Suppressor macrophage (primary cell): ENCODE measurements around the gene PRR9.
"Not testable (repeated sequence)": the region's sequence is repeated elsewhere in the genome, so short reads cannot be mapped to it uniquely, and the experiment has no call there.

Experiments
- DNase-seq, 4 experiments: peaks; one replicate each; pipeline ENCODE4 v3.0.0-alpha.2; 2020 to 2022
- total RNA-seq, 17 experiments: gene quantifications; one replicate each; lab custom pipeline; 2026; ENCODE audit warnings: mixed read lengths in 6 of 17, inconsistent platforms in 3 of 17; lab: John Stamatoyannopoulos, UW

PRR9 gene, protein sequence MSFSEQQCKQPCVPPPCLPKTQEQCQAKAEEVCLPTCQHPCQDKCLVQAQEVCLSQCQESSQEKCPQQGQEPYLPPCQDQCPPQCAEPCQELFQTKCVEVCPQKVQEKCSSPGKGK
- total RNA-seq: 0 to 0.22 (median 0) reads per million in 17 experiments

DNA sequence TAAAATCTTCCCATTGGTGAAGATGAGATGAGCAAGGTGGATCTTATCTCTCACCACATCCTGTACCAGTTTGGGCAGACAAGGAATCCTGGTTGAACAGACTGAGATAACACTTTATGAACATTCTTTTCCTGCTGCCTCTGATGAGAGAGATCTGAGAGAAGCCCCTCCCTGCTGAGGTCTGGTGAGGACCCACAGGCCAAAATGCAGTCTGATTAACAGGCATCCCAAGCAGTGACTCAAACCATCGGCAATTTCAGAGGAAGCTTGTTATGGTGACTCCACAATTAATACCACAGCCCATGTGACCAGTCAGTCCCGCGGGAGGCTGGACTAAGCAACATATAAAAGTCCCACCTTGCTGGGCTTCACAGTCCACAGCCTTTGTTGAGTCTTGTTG lies at the start of gene PRR9:
PRR9 (plus strand) TSS at position 373 of the 400 bp plus-strand sequence. CDS start 561 bp downstream, outside the sequence.
- DNase-seq: no peak

DNA sequence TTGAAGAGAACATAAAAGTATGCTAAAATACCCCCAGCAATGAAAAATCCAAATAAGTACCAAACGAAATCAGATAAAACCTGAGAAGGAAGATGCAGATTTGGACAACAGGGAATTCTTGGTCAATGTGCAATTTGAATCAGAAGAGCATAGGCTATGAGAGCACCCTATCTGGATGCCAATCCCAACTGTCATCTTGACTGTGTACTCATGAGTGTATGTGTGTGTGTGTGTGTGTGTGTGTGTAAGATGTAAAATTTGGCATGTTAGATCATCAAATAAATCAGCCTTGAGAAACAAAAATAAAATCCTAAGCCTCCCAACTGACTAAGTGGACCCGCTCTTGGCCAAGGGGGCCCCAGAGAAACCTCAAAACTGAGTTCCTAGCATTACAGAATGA lies 48.7 kb upstream of the PRR9 start:
- DNase-seq: no peak

DNA sequence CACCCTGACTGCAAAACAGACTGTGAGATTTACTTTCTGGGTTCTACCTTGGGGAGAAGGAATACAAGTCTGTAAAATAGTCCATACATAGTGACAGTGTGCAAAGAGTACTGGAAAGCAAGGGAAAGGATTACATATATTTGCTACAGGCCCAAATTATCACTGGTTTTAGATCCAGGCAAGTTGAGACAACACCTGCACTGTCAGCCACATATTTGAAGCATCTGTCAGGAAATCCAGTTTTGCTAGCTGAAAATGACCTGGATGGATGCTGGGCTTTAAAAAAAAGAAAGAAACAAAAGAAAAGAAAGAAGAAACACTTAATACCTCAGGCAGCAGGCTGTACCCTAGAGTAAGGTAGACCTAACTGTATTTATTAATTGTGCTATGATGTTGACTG lies 42.8 kb upstream of the PRR9 start:
- no peak for DNase-seq

DNA sequence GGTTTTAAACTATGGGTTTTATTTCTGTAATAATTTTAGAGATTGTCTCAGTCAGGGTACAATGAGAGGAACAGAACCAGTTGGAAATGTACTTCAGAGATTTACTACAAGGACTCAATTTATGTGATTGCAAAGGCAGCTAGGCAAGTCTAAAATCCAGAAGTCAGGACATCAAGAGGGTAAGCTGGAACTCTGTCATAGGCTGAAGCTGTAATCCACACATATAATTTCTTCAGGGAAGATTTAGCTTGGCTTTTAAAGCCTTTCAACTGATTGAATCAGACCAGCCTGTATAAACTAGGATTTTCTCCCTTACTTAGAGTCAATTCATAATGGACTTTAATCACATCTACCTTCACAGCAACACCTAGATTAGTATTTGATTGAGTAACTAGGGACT lies 38.5 kb upstream of the PRR9 start:
- DNase-seq: no peak

DNA sequence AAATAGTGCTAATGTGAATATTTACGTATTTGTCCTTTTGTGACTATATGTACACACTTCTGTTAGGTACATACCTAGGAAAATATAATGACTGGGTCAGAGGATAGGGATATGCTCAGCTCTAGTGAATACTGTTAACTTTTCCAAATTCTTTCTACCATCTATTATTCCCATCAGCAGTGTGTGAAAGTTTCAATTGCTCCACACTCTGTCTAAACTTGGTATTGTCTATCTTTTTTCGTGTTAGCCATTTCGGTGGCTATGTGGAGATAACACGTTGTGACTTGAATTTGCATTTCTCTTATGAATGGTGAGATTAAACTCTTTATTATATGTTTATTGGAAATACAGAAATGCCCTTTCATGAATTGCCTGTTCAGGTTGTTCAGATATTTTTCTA lies 36.8 kb upstream of the PRR9 start:
- no peak for DNase-seq

DNA sequence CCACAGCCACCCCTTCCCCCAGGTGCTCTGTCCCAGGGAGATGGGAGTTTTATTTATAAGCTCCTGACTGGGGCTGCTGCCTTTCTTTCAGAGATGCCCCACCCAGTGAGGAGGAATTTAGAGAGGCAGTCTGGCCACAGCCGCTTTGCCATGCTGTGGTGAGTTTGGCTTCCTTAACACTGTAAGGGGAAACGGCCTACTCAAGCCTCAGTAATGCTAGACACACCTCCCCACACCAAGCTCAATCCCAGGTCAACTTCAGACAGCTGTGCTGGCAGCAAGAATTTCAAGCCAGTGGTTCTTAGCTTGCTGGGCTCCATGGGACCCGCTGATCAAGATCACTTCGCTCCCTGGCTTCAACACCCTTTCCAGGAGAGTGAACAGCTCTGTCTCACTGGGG lies 29.1 kb upstream of the PRR9 start:
- not testable (repeated sequence) for DNase-seq

DNA sequence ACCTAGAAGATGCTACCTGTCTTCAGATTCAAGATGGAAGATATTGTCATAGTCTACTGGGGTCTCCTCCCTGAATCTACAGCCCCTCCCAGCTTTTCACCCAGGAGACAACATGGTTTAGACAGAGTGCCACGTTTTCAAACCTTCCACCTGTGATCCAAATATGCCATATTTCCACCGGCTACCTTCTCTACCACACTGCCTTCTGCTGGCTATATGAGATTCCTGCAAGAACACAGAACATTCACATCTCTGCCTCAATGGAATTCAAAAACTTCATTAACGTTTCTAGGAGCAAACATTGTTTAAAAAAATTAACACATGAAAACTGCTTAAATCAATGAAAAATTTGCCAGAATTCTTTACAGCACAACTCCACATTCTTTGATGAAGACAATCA lies 27.0 kb upstream of the PRR9 start:
- DNase-seq: no peak

DNA sequence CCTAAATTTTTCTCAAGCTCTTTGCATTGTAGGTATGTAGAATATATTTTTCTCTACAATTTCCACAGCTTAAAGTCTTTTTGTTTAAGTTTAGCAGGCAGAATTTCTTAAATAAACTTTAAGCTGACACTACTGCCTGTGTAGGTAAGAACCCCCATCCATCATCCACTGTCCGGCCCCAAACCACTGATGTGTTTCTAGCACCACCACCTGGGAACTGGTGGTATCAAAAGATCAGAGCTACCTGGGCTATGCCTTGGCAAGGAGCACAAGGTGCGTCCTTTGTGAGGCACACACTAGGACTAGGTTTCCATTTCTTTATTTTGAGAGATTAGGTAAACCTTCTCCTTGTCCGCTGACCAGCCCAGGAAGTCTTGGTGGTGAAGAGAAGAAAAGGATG lies 24.7 kb upstream of the PRR9 start:
- no peak for DNase-seq

DNA sequence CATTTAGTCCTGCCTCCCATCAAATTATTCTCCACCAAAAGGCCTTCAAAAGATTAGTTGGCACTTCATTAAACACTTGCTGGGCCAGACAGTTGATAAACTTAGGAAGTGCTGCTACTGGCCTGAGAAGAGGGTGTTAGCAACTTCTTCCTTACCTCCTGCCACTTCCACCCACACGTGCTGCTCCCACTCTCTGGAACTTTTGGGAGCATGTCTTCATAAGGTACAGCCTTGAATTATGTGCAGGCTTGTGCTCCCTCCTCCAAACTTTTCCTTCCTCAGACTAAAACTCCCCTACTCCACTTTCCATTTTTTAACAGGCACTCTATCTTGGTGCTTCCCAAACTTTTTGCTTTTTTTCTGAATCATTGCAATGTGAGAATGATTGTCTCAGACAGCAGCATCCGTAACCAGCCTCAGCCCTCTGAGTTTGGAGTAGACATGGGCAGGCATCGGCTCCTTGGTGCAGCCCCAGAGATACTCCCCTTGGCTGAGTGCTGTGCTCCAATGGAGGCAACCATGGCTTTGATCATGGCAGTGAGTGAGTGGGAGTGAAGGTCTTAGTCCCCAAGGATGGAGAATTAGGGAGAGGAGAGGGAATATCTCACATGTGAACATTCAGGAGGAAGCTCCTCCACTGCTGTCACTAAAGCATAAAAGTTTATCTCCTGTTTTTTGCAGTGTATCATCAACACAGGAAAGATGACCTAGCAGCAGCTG lies 22.9 kb upstream of the PRR9 start:
- DNase-seq: no peak

DNA sequence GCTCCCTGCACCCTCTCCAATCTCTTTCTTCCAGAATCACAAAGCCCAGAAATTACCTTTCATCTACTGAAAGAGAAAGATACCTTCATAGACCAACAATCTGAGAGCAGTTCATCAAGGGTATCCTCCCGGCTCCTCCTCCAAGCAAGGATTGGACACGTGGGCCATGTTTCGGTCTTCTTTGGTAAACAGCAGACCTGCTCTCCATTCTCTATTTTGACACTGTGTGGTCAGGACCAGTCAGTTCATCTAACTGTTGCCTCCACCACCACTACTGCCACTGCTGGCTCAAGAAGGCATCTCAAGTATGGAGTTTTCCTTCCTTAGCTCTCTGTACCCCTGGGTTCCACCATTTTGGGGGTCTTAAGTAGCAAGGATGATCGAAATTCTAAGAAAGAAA lies 22.2 kb upstream of the PRR9 start:
- no peak for DNase-seq

DNA sequence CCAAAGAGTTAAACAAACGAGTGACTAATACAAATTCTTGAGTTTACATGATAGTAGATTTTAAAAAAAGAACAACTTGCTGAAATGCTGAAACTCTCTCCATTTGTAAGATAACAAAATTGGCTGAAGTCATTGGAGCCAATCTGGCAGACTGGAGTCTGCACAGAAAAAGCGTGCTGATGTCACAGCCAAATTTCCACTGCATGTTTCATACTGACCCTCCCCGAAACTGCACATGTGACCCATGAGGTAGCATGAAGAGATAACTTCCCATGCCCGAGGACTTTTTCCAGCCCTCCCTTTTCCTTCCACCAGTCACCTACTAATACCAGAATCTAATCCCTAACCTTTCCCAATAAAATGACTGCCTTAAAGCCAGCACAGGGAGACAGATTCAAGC lies 15.4 kb upstream of the PRR9 start:
- DNase-seq: no peak

DNA sequence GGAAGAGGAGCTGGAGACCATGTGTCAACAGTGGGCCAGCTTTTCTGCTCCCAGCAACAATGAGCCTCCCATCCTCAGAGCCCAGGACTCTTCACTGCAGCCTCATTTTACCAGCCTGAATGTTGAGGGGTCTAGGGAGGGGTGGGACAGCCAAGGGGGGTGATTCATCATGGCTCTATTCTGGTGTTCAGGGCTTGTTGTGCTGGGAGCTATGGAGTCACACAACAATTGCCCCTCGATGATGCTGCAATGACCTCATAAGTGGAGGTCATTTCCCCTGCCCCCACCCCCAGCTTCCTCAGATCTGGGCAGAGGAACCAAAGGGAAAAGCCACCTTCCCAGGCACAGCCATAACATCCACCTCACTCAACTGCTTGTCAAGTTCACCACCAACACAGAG lies 14.3 kb upstream of the PRR9 start, which contains the start of gene LELP1:
LELP1 (plus strand) TSS at position 301 of the 400 bp plus-strand sequence. CDS start 1,278 bp downstream, outside the sequence.
- peak in 1 of 4 experiments; percentile 10 for DNase-seq

DNA sequence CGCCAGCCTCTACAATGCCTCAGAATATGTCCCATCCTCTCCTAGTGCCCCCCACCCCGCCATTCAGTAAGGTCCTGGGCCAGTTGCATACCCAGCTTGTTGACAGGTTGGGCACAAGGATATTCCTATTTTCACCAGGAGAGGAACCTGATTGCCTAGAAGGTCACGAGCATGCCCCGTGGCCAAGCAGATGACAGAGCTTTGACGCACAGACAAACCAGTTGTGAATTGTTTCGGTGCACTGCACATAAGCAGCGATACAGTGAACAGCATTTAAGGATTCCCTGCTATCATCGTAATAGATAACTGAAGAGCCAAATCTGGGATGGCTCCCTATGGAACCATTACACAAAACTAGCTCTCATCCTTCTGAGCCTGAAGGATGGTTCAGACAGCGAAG lies 10.8 kb upstream of the PRR9 start:
- DNase-seq: no peak

DNA sequence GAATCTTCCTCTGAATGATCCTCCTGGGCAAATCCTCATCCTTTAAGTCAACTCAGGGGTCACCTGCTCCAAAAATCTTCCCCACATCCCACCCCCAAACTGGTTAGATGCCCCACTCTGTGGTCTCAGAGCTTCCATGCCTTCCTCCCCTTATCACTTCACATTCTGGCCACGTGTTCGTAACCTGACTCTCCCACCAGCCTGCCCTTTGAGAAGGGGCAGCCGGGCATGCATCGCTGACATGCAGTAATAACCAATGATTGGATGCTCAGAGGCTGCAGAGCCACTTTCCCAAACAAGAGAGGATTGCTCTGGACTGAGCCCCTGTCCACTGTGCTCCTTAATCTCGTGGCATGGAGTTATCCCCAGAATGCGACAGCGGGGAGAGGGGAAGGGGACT lies 7.2 kb upstream of the PRR9 start:
- DNase-seq: no peak

DNA sequence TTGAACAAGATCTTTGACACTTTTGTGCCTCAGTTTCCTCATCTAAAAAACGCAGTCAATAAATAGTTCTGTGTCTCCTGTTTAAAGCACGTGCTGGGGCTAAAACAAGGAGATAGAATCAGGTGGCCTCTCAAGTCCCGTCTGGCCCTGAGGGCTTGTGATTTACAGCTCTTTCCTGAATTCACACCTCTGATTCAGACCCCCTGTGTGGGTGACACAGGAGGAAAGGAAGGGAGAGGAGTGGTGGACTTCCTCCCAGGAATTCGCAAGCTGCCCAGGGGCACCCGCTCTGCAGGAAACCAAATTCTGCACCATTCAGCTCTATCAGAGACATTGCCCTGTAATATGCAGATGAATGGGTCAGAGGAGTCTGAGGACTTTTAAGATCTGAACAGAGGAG lies 5.2 kb upstream of the PRR9 start:
- no peak for DNase-seq

DNA sequence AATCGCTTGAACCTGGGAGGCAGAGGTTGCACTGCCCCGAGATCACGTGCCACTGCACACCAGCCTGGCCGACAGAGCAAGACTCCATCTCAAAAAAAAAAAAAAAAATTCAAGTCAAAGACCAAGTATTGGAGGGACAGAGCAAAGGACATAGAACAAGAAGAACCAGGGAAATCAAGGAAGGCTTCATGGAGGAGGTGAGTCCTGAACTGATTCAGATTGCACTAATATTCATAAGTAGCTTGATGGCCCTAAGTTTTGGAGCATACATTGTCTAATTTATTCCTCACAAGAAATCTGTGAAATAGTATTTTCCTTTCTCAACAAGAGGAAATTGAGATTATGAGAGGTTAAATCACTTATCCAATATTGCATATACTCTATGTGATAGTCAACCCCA lies 3.9 kb upstream of the PRR9 start:
- DNase-seq: no peak

DNA sequence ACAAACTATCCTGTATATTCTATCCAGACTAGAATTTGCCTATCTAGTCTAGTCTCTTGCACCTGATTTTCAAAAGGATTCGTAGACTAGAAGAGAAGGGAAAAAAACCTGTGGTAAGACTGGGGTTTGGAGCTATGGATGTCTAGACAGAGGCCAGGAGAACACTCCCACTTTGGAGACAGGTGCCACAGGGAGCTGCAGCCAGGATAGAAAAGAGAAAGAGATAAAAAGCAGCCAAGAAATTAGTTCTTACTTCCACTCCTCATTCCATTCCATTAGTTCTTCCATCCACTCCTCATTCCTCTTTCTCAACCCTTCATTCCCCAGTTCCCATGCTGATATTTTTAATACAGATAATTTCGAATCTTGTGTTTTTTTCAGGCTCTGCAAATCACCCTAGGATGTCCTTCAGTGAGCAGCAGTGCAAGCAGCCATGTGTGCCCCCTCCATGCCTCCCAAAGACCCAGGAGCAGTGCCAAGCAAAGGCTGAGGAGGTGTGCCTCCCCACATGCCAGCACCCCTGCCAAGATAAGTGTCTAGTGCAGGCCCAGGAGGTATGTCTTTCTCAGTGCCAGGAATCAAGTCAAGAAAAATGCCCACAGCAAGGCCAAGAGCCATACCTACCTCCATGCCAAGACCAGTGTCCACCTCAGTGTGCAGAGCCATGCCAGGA lies 496 bp downstream of the PRR9 start:
- DNase-seq: no peak

DNA sequence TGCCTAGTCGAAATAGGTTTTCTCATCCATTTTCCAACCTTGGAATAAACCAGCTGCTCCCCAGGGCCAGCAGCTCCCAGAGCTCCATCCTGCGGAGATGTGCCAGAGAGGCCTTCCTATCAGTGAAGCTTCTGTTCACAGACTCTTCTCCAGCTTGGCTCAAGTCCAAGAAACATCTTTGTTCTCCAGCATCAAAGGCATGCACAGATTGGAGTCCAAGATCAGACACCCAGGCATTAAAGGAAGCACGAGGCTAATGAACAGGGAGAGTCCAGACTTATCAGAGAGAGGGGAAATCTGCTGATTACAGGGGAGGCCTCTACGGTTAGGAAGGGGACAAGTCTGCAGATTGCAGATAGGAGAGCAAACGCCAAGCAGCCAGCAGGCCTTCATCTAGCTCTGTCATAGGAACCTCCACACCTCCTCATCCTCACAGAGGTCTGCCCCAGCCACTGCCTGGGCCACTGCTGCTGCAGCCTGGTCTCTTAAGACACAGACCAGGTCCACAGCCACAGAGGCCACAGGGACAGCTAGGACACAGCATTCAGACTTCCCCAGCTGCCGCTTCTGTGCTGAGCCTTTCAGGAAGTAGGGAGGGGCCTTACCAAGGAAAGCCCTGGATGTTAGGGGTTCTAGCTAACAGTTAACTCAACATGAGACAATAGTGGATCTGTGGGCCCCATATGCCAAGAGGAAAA lies 3.4 kb downstream of the PRR9 start:
- no peak for DNase-seq

DNA sequence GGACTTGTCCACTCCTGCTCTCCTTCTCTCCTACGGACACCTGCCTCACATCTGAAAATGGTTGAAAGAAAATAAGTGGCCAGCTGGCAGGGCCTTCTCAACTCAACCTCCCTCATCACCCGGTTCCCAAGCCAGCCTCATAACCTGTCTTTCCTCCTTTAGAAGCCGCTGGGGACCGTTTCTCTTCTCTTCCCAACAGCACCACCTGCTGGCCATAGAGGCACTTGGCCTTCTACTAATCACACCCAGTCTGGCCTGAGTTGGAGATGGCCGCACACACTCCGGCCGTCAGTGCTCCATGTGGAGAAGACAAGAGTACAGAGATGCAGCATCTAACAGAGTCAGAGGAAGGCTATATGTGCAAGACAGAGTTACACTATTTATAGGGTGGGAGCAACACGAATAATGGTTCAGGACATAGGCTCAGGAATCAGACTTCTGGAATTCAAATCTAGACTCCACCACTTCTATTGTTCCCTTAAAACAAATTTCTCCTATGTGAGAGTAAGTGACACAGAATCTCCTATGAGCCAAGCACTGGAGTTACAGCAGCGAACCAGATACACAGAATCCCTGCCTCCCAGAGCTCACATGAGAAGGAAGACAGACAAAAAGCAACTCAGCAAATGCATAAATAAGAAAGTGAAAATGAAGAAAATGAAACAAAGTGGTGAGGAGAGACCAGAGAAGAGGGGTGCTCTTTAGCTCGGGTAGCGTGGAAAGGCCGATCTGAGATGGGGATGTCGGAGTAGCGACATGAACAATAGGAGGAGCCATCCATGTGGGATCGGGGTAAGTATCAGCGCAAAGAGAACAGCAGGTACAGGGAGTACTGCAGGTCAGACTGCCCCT lies 5.9 kb downstream of the PRR9 start:
- peak; percentile 64 to 71 (median 70) for DNase-seq

DNA sequence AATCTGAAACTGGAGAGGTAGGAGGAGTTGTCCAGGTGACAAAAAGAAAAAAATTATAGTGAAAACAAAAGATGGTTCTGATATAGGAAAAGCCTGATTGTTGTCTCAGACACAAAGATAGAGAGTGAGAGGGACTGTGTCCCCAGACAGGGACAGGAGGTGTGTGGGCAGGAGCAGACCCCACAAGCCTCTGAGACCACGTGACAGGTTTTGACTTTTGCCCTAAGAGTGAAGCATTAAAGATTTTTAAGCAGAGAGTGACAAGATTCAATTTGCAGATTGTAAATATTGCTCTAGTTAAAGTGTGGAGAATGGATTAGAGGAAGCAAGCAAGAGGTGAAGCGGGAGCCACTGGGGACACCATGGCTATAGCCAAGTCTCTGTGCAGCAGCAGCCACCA lies 10.4 kb downstream of the PRR9 start:
- no peak for DNase-seq

DNA sequence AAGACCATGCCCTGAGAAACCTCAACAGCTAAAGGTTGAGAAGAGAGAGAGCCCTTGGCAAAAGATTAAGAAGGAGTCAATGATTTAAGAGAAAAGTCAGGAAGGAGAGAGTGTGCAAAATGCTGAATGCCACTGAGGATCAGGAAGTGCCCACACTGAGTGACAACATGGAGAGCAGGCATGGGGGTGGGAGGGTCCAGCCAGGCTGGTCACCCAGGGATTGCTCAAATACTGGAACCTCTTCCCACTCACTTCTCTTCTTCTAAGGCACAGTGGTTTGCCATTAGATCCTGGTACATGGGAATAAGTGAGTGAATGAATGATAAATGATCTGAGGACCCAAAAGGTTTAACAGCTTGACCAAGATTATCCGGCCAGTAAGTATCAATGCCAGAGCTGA lies 11.1 kb downstream of the PRR9 start:
- peak; percentile 57 to 82 (median 78) for DNase-seq

DNA sequence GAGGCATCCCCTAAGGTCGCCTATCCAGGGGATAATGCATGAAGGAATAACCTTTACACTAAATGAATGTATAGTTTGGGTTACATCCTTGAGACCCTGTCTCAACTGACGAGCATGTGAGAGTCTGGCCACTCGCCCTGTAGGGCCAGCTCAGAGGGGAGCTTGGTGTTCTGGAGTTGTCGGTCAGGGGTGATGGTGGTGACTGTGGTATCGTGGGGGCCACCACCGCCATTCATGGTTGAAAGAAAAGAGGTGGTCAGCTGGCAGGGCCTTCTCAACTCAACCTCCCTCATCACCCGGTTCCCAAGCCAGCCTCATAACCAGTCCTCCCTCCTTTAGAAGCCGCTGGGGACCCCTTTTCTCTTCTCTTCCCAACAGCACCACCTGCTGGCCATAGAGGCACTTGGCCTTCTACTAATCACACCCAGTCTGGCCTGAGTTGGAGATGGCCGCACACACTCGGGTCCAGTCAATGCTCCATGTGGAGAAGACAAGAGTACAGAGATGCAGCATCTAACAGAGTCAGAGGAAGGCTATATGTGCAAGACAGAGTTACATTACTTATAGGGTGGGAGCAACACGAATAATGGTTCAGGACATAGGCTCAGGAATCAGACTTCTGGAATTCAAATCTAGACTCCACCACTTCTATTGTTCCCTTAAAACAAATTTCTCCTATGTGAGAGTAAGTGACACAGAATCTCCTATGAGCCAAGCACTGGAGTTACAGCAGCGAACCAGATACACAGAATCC lies 11.9 kb downstream of the PRR9 start:
- DNase-seq: peak in 1 of 4 experiments; percentile 20
